GM10847 (cell line): ENCODE data around the gene CHADL.

ENCODE experiments used
- POLR2A ChIP-seq: IDR thresholded peaks from 2 replicates; pipeline ENCODE4 v1.6.1; 2011; ENCODE audit not compliant: insufficient read length; ENCODE audit errors: extremely low read depth

CHADL gene

GRCh38 chr22:41240377-41241132 lies at the start of gene CHADL:
Gene CHADL (minus strand): TSS chr22:41240931. CDS start chr22:41240881, 50 bp downstream.
- no peak for TF ChIP-seq POLR2A

GRCh38 chr22:41289671-41290070 lies 48.9 kb upstream of the CHADL start:
- TF ChIP-seq POLR2A: no peak

- no peak for TF ChIP-seq POLR2A
Measured at GRCh38 chr22:41288245-41288946, 47.7 kb upstream of the CHADL start.

GRCh38 chr22:41286639-41287091 lies 45.9 kb upstream of the CHADL start:
- no peak for TF ChIP-seq POLR2A

- TF ChIP-seq POLR2A: peak; percentile 74
Measured at GRCh38 chr22:41285820-41286638, 45.3 kb upstream of the CHADL start, which contains the start of gene RANGAP1. Gene RANGAP1 (minus strand): TSS chr22:41286187. CDS start chr22:41281044, 5,143 bp downstream.

GRCh38 chr22:41285441-41285819 lies 44.7 kb upstream of the CHADL start:
- no peak for TF ChIP-seq POLR2A

- TF ChIP-seq POLR2A: no peak
Measured at GRCh38 chr22:41284465-41284864, 43.7 kb upstream of the CHADL start.

- no peak for TF ChIP-seq POLR2A
Measured at GRCh38 chr22:41280854-41281253, 40.1 kb upstream of the CHADL start.

- no peak for TF ChIP-seq POLR2A
Measured at GRCh38 chr22:41280065-41280464, 39.3 kb upstream of the CHADL start.

- no peak for TF ChIP-seq POLR2A
Measured at GRCh38 chr22:41274856-41275255, 34.1 kb upstream of the CHADL start.

GRCh38 chr22:41273128-41273527 lies 32.4 kb upstream of the CHADL start:
- no peak for TF ChIP-seq POLR2A

- TF ChIP-seq POLR2A: no peak
Measured at GRCh38 chr22:41271787-41272186, 31.1 kb upstream of the CHADL start.

- TF ChIP-seq POLR2A: no peak
Measured at GRCh38 chr22:41267958-41268357, 27.2 kb upstream of the CHADL start.

- TF ChIP-seq POLR2A: no peak
Measured at GRCh38 chr22:41264408-41264941, 23.7 kb upstream of the CHADL start.

- TF ChIP-seq POLR2A: no peak
Measured at GRCh38 chr22:41263704-41264103, 23.0 kb upstream of the CHADL start.
